HG03135 (cell line): Measurements from ENCODE around the gene BCL11A.

ENCODE experiments used
- ATAC-seq: cut with Tn5 transposase; IDR thresholded peaks from one replicate; pipeline ENCODE4 v1.9.1; 2021; ENCODE audit warnings: mild to moderate bottlenecking, moderate library complexity; ENCODE audit not compliant: unreplicated experiment

BCL11A gene

DNA sequence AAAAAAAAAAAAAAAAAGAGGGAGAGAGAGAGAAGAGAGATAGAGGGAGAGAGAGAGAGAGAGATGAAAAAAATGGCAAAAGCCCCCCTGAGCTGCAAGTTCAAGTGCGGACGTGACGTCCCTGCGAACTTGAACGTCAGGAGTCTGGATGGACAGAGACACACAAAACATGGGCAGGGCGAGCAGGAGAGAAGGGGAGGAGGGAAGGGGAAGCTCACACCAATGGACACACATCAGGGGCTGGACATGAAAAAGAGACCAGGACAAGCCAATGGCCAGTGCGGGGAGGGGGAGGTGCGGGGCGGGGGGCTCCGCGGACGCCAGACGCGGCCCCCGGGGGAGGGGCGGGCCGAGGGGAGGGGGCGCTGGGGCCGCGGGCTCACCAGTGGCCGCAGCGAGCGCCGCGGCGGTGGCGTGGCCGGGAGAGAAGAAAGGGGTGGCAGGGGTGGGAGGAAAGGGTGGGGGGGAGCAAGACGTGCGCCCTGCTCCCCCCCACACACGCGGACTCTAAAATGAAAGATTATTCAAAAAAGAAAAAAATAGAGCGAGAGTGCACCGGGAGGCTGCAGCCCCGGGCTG, at the start of gene BCL11A:
BCL11A (minus strand) TSS at position 160 of the 579 bp plus-strand sequence. CDS start 384 bp downstream, outside the sequence.
- no peak for ATAC-seq

GRCh38 chr2:60602828-60603532, 49.5 kb upstream of the BCL11A start:
- ATAC-seq = no peak

- no peak for ATAC-seq
Observed at GRCh38 chr2:60602388-60602787, 48.9 kb upstream of the BCL11A start.

DNA sequence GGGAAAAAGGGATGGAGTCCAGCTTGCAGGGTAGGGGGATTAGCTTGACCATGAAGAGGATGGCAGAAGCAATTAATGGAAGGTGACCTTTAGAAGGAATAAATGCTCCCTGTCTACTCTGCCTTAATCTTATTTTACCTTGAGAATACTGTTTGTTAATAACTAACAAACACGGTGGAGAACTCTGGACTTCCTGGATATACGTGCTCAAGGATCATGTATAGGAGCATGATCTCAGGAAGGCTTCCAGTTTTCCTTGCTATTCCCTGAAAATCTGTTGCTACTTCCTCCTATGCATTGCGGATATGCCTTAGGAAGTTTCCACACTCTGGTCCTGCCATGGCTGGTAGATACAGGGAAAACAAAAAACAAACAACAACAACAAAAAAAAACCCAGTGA, 44.8 kb upstream of the BCL11A start:
- ATAC-seq = no peak

- no peak for ATAC-seq
Observed at GRCh38 chr2:60597346-60597745, 43.9 kb upstream of the BCL11A start.

DNA sequence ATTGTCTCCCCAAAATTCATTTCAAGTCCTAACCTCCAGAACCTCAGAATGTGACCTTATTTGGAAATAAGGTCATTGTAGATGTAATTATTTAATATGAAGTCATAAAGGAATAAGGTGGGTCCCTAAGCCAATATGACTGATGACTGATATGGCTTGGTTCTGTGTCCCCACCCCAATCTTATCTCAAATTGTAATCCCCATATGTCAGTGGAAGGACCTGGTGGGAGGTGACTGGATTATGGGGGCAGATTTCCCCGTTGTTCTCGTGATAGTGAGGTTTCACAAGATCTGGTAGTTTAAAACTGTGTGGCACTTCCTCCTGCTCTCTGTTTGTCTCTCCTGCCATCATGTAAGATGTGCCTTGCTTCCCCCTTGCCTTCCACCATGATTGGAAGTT, 43.0 kb upstream of the BCL11A start:
- ATAC-seq = no peak

DNA sequence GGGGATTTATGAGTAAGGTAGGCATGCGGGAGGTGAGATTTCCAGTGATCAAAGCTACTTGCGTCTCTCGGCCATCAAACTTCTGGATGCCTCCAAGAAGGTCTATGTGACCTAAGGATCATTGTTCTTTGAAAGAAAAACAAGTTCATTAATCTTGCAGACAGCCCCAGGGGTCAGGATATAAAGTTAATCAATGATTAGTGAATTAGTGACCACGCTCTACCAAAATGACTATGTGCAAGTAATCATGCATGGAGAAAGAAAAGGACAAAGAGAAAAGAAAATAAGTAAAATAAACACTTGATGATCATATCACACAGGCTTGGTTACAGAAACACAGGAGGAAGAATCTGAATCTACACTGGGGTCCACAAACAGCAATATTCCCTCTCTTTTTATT, 42.5 kb upstream of the BCL11A start:
- no peak for ATAC-seq

DNA sequence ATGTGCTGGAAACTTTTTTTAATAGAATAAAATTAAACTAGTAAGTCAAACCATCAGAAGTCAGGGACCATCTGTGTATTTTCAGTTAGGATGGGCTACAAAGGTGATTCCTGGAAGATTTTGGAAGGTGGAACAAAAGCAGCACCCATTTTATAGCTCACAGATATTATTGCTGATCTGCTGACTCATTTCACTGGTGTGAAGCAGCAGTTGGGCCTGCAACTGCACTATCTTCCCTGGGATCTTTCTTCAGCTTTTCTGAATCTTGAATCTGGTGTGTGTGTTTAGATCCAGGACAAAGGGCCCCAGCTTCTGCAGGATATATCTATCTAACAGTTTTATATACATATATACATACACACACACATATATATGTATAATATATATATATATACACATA, 35.6 kb upstream of the BCL11A start:
- no peak for ATAC-seq

- no peak for ATAC-seq
Observed at GRCh38 chr2:60586081-60586480, 32.6 kb upstream of the BCL11A start.

DNA sequence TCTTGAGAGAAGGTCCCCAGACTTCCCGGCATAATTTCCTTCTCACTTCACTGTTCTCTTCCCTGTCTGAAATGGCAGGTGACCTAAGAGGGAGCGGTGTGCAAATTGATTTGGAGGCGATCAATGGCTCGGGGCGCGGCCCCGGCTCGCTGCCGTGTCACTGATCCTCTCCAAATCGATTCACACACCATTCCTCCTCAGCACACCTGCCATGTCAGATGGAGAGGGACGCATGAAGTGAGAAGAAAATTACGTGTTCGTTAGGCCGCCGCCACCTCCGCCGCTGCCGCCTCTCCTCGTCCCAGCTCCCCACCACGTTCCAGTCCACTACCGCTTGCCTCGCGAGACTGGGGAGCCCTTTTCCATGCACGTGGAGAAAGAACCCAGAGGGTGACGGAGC, 31.8 kb upstream of the BCL11A start:
- no peak for ATAC-seq

- ATAC-seq = no peak
Observed at GRCh38 chr2:60583604-60584003, 30.1 kb upstream of the BCL11A start.

DNA sequence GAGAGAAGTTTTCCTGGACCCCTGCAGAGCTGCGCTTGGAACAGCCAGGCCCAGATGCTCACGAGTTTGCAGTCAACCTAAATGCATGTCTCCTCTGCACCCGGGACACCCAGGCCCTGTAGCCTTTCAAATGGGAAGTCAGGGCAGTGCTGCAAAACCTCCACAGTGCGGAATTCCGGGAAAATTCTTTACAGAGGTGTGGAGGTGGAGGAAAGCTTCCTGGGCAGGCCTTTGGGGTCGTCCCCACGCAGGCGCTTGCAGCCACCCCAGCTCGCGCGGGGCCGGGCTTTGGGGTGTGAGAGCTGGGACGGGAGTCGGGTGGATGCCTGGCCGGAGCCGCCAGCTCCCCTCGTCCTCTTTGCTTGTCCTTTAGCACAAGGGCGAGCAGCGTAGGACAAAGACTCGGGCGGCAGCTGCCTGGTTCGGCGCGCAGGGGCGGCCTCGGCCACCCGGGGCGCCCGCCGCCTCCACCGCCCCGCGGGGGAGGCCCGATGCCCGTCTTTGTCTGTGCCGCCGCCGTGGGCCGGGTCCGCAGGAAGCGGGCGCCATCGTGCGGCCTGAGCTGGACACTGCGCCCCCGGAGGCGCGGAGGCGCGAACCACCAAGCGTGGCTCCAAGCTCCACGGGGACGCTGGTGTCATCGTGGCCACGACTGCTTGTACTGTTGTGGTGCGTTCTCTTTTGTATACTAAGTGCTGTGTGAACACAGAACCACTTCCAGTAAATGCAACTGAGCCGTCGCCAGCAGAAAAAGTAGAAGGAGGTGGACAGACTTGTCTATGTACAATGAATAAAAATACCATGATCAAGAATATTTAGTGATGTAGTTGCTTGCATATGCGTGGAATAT, 28.2 kb upstream of the BCL11A start:
- ATAC-seq = peak; percentile 93

DNA sequence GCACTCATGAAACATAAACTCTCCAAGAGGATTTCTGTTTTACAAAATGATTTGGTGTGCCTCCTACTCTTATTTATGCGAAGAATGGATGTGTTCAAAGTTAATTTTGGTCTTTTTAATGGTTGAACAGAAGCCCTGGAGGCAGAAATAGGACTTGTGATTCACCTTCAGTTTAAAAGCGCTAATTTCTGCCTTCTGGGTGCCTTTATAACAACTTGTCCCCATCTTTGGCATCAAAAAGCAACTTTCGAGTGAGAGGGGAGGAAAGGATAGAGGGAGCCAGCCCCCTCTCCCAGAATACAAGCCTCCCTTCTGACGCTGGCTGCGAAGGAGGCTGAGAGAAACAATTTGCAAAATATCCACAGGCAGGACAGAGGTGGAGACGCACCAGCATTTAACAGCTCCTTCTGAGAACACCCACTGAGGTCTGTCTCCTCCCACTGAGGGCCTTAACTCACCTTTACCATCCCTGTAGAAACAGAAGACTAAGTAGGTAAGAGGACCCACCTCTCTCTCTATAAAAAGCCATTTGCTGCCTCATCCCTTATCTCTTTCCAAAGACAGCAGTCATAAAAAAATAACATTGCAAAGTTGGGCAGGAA, 24.3 kb upstream of the BCL11A start:
- no peak for ATAC-seq

- no peak for ATAC-seq
Observed at GRCh38 chr2:60573251-60573650, 19.8 kb upstream of the BCL11A start.

DNA sequence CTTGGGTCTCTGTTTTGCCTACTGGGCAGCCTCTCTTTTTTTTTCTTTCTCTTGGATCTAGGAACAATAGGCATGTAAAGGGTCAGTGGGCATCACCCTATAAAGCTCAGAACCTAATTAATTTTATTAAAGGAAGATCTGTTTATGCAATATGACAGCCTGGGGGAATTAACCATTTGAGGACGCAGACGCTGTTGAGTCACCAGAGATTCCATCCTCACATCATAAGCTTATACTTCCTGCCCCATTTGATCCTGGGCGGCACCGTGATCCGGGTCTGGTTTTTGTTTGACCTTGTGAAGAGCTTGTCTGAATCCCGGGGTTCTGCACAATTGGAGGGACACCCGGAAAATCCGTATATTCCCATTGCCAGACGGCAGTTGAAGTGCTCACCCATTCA, 16.8 kb upstream of the BCL11A start:
- ATAC-seq = no peak

DNA sequence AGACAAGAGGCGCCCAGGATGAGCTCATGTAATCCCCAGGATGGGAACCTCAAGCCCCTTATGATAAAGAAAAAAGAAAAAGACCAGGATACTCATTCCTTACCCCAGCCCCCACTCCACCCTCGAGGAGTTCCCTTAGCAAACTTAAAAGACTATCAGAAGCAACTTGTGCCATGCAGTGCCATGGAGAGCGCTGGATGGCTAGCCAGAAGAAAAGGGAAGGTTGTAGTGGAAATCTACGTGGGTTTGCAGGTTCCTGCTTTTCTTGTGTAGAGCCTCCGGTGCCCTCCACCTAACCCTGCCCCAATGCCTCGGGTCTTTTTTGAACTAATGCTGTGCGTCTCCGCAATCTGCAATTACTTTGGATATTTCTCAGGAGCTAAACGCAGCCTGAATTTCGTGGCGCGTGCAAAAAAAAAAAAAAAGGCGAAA, 16.2 kb upstream of the BCL11A start:
- ATAC-seq = no peak

- no peak for ATAC-seq
Observed at GRCh38 chr2:60567919-60568768, 14.7 kb upstream of the BCL11A start.

DNA sequence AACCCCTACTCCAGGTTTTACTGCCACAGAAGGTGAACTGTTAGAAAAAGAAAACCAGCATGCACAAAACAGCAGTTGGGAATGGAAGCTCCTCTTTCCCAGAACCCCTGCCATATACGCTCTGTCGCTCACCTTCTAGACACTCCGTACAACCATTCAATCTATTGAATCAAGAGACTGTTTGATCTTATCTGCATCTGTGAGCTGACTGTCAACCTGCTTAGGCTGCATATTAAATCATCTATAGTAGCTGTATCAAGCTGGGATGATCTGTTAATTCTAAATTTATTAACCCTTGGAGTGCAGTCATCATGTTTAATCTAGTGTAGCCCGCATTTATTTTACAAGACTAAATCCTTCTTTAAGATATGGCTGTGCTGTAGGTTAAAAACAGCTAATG, 13.6 kb upstream of the BCL11A start:
- ATAC-seq = no peak

GRCh38 chr2:60565472-60565871, 12.0 kb upstream of the BCL11A start:
- ATAC-seq = no peak
